Muscle of arm (tissue), 12 donors: Measurements from ENCODE around the gene C17orf67. TPM values are rescaled to one million over a fixed set of nuclear protein-coding genes. Genes with fewer than 3 reads are reported as not detected.
"Not testable (repeated sequence)": the region's sequence is repeated elsewhere in the genome, so short reads cannot be mapped to it uniquely, and the experiment has no call there.

Experiments
- DNase-seq: peaks from one replicate; pipeline ENCODE4 v3.0.0-alpha.2; 2013
- polyA plus RNA-seq, 12 donors: library from polyadenylated mRNA; unstranded; fragments of 120-200 nt; gene quantifications; one replicate each; pipeline ENCODE4 v1.2.1, GENCODE V29; 2013; ENCODE audit not compliant: insufficient read length in 12 of 12

C17orf67 gene
- polyA plus RNA-seq, 12 donors, result 1.4 to 3.6 (median 1.9) TPM; not detected in 2

DNA sequence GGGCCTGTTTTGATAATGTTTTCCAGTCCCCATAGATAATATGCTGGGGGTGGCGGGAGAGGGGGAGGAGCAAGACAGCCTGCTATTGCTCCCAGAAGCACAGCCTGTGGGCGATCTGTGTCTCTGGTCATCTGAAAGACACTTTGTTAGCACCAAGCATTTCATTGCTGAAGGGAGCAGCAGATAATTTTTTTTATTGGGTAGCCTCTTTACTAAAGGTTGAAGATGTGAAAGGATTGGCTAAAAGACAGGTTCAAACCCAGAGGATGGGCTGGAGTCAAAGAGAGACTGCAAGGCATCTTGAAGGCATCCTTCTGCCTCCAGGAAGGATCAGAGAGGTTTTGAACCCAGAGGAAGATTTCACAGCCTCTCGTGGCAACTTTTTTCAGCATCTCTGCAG is 60.6 kb downstream of the C17orf67 start:
- DNase-seq, result no peak

- DNase-seq, result no peak
Measured at GRCh38 chr17:56772442-56772841, 61.3 kb downstream of the C17orf67 start.

DNA sequence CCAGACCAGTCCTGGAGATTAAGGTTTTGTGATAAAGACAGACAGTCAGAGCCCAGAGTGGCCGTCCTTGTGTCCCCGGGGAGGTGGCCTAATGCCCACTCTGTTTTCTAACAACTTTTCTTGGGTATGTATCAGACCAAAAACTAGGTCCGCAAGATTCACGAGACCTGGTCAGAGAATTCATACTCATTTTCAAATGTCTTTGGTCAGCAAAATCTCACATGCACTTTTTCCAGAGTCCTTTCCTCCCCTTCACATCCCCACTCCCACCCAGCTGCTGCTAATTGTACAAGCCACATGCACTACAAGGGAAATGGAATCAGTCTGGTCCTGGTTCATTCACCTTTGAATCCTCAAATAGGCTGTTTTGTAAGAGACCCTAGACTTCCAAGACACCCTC is 61.7 kb downstream of the C17orf67 start:
- DNase-seq, result no peak

DNA sequence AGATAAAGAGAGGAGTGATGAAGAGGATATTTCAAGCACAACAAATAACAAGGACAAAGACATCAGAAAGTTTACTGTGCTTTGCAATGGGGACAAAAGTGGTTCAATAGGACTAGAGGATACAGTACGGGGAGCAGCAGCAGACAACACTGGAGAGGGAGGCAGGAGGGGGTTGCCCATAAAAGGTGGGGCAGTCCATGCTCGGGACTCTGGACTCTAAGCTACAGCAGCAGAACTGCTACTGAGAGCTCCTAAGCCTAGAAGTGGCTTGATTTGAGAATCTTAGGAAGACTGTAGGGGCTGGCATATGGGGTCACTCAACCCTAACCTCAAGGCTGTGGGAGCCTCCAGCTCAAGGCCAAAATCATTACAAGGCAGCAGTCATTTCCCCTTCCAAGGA is 62.2 kb downstream of the C17orf67 start:
- DNase-seq, result no peak

DNA sequence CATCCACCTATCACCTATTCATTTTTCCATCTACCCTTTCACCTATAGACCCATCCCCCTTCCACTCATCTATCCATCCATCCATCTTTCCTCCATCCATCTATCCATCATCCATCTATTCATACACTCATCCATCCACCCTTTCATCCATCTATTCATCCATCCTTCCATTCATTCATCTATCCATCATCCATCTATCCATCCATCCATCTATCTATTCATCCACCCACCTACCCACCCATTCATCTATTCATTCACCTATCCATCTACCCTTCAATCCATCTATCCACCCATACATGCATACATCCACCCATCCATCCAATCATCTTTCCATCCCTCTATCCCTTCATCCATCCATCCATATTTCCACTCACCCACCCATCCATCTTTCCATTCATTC is 63.3 kb downstream of the C17orf67 start:
- no peak for DNase-seq

- DNase-seq, result no peak
Measured at GRCh38 chr17:56765449-56765848, 68.3 kb downstream of the C17orf67 start.

DNA sequence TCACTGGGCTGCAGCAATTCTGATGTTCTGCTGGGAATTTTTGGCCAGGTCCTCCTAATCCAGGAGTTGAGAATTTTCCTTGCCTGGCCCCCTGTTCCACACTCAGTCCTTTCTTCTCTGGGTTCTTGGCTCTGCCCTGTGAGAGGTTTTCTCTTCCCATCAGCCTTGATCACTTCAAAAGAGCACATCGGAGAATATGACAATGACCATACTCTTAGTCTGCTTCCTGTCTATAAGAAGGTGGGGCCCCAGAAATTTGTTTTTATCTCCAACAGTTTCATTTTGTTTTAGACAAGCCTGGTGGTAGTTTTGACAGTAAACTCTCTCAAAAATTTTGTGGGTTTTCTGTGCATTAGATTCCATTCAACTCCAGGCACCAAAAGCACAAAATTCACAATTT is 70.7 kb downstream of the C17orf67 start:
- no peak for DNase-seq

DNA sequence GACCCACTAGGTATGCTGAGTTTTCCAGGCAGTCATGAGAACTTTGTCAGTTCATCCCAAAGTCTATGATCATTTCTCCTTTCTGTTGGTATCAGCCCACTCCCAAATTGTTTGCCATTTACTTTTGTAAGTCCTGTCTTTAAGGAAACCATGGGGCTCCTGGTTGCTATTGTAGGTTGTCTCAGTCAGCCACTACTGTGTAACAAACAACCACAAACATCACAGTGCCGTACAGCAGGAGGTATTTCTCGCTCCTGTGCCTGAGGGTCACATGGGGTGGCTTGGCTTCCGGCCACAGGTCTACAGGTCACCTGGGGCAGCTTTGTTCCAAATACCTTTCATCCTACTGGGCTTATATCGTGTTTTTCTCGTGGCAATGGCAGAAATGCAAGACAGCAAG is 71.6 kb downstream of the C17orf67 start:
- no peak for DNase-seq

DNA sequence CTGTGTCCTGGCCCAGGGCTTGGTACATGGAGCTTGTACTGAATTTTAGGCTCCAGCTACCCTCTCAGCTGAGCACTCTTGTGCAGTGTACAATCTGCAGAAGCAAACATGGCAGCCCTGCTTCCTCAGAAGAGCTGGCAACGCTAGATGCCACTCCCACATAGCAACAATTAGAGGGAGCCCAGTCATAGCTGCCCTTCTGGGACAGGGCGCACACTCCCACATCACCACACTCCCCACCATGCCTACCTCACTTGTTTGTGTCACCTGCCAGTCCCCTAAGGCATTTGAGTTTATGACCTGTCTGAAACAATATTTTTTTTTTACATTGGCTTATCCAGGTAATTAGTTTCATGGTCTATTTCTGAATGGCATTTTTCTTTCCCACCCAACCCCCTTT is 72.3 kb downstream of the C17orf67 start:
- DNase-seq, result no peak

GRCh38 chr17:56757611-56758010 is 76.1 kb downstream of the C17orf67 start:
- not testable (repeated sequence) for DNase-seq

- no peak for DNase-seq
Measured at GRCh38 chr17:56756536-56756935, 77.2 kb downstream of the C17orf67 start.

GRCh38 chr17:56755310-56755709 is 78.4 kb downstream of the C17orf67 start:
- no peak for DNase-seq

GRCh38 chr17:56754523-56755208 is 79.1 kb downstream of the C17orf67 start:
- no peak for DNase-seq

DNA sequence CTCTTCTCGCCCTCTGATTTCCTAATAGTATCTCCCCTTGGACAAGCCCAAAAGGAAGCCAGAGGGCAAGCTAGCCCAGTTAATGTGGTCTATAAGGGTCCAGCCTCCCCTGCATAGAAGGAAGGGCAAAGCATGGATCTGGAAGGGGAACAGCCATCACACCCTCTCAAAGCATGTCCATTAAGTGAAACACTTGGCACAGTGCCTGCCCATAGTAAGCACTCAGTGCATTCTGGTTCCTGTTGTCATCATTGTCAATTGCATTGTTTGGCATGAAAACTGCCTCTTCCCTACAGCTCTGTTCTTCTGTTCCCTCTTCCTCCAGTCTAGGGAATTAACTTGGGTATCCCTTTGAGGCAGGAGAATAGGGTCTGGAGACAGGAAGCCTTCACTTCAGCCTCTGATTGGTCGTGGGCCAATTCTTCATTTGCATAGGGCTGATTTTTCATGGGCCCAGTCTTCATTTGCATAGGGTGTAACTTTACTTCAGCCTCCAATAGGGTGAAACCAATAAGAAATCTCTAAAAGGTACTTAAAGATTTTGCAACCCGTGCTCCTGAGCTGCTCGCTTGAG is 81.4 kb downstream of the C17orf67 start:
- DNase-seq, result peak; percentile 6

DNA sequence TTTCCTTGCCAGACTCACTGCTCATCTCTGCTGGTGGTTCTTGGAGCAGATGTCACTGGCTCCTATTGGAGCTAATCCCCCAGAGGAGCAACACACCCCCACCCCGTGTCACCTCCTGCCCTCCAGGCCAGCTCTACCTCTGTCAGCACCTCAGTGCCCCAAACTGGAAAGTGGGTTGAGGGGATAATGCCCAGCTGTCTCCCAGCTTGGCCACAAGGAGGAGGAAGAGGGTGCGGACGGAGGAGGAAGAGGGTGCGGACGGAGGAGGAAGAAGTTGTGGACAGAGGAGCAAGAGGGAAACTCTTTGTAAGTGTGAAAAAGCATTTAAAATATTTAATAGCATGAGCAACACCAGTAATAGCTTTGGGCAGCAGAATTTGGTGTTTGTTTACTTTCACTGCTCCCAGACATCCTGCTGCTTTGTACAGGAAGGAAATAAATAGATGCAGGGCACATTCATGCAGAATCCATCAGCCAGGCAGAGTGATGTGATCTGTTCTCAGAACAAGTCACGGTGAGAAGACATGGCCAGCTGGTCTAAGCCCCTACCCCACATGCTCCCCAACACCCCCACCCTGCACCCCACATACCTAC is 82.5 kb downstream of the C17orf67 start:
- DNase-seq, result no peak

GRCh38 chr17:56744721-56745120 is 89.0 kb downstream of the C17orf67 start:
- no peak for DNase-seq

- DNase-seq, result no peak
Measured at GRCh38 chr17:56742601-56743000, 91.1 kb downstream of the C17orf67 start.

Other genes with a start within 250 kb of the C17orf67 start
- gene NOG, start 240.2 kb downstream of the C17orf67 start, polyA plus RNA-seq, result 10 to 100 TPM in 1 of 12 donors, 1 to 10 TPM in 10, not detected in 1; 2.6 to 10.1 (median 5.0) TPM
- 10 to 100 TPM in 1 of 12 donors, 1 to 10 TPM in 10, not detected in 1; 3.2 to 16.0 (median 6.6) TPM for gene DGKE, start 231 bp upstream of the C17orf67 start, polyA plus RNA-seq
- 10 to 100 TPM in 11 of 12 donors, not detected in 1; 12.2 to 36.7 (median 15.4) TPM for gene TRIM25, start 80.1 kb upstream of the C17orf67 start, polyA plus RNA-seq
- 10 to 100 TPM in 11 of 12 donors, not detected in 1; 16.2 to 22.0 (median 18.8) TPM for gene COIL, start 127.1 kb upstream of the C17orf67 start, polyA plus RNA-seq
- gene SCPEP1, start 144.2 kb upstream of the C17orf67 start, polyA plus RNA-seq, result 10 to 100 TPM in 11 of 12 donors, not detected in 1; 10.8 to 25.0 (median 18.1) TPM